OCI-LY3 (cell line): Measurements from ENCODE around the gene ROR2.

Source experiments
- CTCF ChIP-seq: fragments of 200-600, 300-600 bp; sonication (generic); IDR thresholded peaks from 2 replicates; pipeline ENCODE4 v1.5.1; 2014; ENCODE audit warnings: antibody characterized with exemption, low read length, low read depth
- EZH2phosphoT487 ChIP-seq: fragments of 200-600 bp; shearing (Covaris generic); IDR thresholded peaks from 2 replicates; pipeline ENCODE4 v1.6.1; 2018; ENCODE audit warnings: antibody characterized with exemption, mixed run types, low read depth

DNA sequence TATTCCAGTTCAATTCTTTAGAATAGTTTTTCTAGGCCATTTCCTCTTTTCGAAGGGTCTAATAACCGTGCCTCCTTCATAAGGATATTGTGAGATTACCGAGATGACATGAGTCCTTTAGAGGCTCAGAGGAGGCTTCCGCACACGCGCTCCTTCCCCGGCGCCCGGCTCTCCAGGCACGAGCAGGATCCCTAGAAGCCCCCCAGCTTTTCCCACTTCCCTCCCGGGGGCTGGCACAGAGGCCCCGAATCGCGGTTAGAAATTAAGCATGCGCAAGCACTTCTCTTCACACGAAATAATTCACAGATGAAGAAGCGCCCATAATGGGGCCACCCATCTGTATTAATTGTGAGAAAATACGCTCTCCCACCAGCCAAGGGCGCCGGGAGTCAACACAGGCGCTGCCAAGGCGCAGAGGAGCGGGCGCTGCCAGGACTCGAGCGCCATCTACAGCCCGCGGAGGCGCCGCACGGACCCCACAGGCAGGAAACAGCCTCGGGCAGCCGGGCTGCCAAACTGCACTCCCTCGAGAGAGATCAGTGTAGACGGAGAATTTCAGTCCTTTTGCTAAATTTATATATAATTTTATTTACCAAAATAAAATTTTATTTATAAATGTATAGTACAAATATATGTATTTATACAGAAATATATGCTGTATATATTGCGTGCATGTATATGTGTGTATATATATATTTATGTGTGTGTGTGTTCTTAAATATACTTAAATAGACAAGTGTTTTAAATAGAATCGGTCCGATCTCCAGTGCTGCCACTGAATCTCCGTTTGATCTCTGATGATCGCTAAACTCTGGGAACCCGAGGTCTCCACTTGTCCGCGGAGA, 268.3 kb downstream of the ROR2 start:
- TF ChIP-seq CTCF (peak; percentile 86), EZH2phosphoT487 (no peak)
